Peyer's patch (tissue), 4 donors: ENCODE measurements around the gene KCP.

Experiments
- POLR2A ChIP-seq, 2 donors: fragments of 450-650 bp; IDR thresholded peaks; one replicate each; pipeline ENCODE4 v1.5.1; 2017; ENCODE audit warnings: antibody characterized with exemption in 2 of 2, mild to moderate bottlenecking in 2 of 2, moderate library complexity in 2 of 2
- TF ChIP-seq, protein P1 (sequence below), 6 experiments: fragments of 450-650 bp in 4 of 6; fragments of 200-600 bp in 2 of 6; sonication (generic) in 1 of 6; IDR thresholded peaks; one replicate each; pipeline ENCODE4 v1.5.1; 2017 to 2019; ENCODE audit warnings: antibody characterized with exemption in 6 of 6, mild to moderate bottlenecking in 3 of 6, moderate library complexity in 1 of 6

DNA sequence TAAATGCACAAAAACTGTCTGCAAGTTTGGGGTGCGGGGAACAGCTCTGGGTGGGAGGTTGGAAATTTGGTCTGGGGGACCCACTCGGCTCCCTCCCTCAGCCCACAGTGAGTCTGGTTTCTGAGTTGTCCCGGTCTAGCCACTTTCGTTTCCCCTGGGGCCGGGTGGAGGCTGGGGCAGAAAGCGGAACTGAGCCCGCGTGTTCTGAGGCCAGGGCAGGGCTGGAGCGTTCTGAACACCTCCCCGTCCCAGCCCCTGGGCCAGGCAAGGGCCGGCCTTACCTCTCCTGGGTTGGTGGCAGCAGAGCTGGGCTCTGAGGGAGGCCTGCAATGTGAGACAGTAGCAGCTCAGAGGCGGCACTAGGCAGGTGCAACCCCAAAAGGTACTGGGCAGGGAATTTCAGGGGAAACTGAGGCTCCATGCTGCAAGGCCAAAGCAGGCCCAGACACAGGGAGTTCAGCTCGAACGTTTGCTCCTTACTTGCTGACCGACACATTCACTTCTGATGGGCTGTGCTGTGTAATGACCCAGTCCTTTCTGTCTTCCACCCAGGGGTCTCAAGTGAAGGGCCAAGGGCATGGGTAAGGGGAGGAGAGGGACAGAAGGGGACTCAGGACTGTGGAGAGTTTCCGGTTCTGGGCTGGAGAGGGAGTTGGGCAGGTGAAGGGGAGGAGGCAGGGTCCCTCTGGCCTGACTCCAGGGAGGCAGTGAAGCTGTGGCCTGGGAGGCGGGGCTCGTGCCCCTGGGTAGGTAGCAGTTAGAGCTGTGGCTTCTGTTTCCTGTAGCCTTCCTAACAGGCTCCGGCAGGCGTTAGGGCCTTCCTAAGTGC lies 30.2 kb upstream of the KCP start:
- TF ChIP-seq, protein P1, sequence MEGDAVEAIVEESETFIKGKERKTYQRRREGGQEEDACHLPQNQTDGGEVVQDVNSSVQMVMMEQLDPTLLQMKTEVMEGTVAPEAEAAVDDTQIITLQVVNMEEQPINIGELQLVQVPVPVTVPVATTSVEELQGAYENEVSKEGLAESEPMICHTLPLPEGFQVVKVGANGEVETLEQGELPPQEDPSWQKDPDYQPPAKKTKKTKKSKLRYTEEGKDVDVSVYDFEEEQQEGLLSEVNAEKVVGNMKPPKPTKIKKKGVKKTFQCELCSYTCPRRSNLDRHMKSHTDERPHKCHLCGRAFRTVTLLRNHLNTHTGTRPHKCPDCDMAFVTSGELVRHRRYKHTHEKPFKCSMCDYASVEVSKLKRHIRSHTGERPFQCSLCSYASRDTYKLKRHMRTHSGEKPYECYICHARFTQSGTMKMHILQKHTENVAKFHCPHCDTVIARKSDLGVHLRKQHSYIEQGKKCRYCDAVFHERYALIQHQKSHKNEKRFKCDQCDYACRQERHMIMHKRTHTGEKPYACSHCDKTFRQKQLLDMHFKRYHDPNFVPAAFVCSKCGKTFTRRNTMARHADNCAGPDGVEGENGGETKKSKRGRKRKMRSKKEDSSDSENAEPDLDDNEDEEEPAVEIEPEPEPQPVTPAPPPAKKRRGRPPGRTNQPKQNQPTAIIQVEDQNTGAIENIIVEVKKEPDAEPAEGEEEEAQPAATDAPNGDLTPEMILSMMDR (IDR thresholded peaks at IDR 0.05) = no peak
- no peak for TF ChIP-seq POLR2A (IDR thresholded peaks at IDR 0.05)
